ENCODE measurements around the gene PRCC.

DNA sequence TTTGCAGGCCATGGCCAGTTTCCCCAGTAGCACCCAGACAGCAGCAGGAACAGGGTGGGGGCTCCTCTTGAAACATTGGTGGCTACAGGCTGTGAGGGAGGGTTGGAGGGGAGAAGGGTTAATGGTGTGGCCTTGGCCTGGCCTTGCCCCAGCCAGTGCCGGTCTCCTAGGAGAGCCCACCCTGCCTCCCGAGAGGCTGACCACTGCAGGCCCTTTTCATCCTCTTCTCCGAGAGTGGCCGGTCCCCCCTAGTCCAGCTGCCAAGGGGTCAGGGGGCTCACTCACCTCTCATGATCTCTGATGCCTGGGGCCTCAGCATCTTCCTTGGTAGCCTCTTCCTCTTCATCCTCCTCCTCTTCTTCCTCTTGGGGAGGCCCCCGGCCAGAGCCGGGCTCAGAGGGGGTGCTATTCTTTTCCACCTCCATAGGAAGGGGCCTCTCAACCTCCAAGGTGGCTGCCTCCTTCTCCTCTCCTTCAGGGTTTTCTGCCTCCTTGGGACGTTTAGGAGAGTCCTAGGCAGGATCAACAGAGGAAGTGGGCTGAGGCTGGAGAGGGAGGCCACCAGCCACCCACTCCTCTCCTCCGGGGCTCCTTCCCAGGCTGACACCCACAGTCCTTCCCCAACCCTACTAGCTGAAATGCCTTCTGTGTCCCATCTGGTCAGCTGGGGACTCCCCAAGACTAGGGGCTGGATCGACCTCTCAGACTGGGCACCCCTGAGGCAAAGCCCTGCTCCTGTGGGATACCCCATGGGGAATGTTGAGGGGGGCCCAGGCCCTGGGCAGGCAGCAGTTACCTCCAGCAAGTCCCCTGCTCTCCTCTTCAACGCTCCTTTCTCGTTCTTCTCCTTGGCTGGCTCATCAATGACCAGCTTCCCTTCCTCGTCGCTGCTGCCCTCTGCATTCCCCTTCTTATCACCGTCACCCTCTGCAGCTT is 23.7 kb upstream of the PRCC start:
- TF ChIP-seq, protein P1, sequence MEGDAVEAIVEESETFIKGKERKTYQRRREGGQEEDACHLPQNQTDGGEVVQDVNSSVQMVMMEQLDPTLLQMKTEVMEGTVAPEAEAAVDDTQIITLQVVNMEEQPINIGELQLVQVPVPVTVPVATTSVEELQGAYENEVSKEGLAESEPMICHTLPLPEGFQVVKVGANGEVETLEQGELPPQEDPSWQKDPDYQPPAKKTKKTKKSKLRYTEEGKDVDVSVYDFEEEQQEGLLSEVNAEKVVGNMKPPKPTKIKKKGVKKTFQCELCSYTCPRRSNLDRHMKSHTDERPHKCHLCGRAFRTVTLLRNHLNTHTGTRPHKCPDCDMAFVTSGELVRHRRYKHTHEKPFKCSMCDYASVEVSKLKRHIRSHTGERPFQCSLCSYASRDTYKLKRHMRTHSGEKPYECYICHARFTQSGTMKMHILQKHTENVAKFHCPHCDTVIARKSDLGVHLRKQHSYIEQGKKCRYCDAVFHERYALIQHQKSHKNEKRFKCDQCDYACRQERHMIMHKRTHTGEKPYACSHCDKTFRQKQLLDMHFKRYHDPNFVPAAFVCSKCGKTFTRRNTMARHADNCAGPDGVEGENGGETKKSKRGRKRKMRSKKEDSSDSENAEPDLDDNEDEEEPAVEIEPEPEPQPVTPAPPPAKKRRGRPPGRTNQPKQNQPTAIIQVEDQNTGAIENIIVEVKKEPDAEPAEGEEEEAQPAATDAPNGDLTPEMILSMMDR (IDR thresholded peaks at IDR 0.05): no peak
- TF ChIP-seq EP300 (IDR thresholded peaks at IDR 0.05): no peak
- no peak for TF ChIP-seq POLR2A (IDR thresholded peaks at IDR 0.05)
